ENCODE data around the gene TTI1.

TTI1 gene

GRCh38 chr20:37979021-37979985, 54.0 kb downstream of the TTI1 start:
- H3K4me3 ChIP-seq (ENCODE audit: low read depth, low read length), result no peak overlapping the region
- no peaks in the 10 kb centered on the region for H3K4me1 ChIP-seq (ENCODE audit: control insufficient read depth, insufficient read depth, low read length, unreplicated experiment)
- H2AFZ ChIP-seq (ENCODE audit: low read length, unreplicated experiment), result no peak overlapping the region
- H3K79me2 ChIP-seq (ENCODE audit: control insufficient read depth, insufficient read depth, low read length, unreplicated experiment), result no peaks in the 10 kb centered on the region
- 0 out of 2 replicates have a peak, but pooled peaks cover 4% of the 10 kb centered on the region for H3K36me3 ChIP-seq (ENCODE audit: insufficient read depth, low read length)
- H3K27ac ChIP-seq (ENCODE audit: low read depth, low read length), result no peak overlapping the region
- no peaks in the 10 kb centered on the region for H3K27me3 ChIP-seq (ENCODE audit: insufficient read depth, low read length)

GRCh38 chr20:37977786-37978185, 55.5 kb downstream of the TTI1 start:
- H3K4me3 ChIP-seq (ENCODE audit: low read depth, low read length), result no peak overlapping the region
- H3K79me2 ChIP-seq (ENCODE audit: control insufficient read depth, insufficient read depth, low read length, unreplicated experiment), result no peaks in the 10 kb centered on the region
- H3K36me3 ChIP-seq (ENCODE audit: insufficient read depth, low read length), result 0 out of 2 replicates have a peak, but pooled peaks cover 4% of the 10 kb centered on the region
- no peaks in the 10 kb centered on the region for H3K4me1 ChIP-seq (ENCODE audit: control insufficient read depth, insufficient read depth, low read length, unreplicated experiment)
- no peaks in the 10 kb centered on the region for H3K27me3 ChIP-seq (ENCODE audit: insufficient read depth, low read length)
- no peak overlapping the region for H3K27ac ChIP-seq (ENCODE audit: low read depth, low read length)
- H2AFZ ChIP-seq (ENCODE audit: low read length, unreplicated experiment), result no peak overlapping the region

GRCh38 chr20:37977338-37977737, 55.9 kb downstream of the TTI1 start:
- Histone ChIP-seq H3K4me3 (ENCODE audit: low read depth, low read length) (no peak overlapping the region), H3K27ac (ENCODE audit: low read depth, low read length) (no peak overlapping the region)

GRCh38 chr20:37976887-37977286, 56.4 kb downstream of the TTI1 start:
- Histone ChIP-seq H2AFZ (ENCODE audit: low read length, unreplicated experiment) (no peak overlapping the region), H3K79me2 (ENCODE audit: control insufficient read depth, insufficient read depth, low read length, unreplicated experiment) (no peaks in the 10 kb centered on the region), H3K4me1 (ENCODE audit: control insufficient read depth, insufficient read depth, low read length, unreplicated experiment) (no peaks in the 10 kb centered on the region), H3K27ac (ENCODE audit: low read depth, low read length) (no peak overlapping the region), H3K27me3 (ENCODE audit: insufficient read depth, low read length) (no peaks in the 10 kb centered on the region), H3K4me3 (ENCODE audit: low read depth, low read length) (no peak overlapping the region), H3K36me3 (ENCODE audit: insufficient read depth, low read length) (0 out of 2 replicates have a peak, but pooled peaks cover 4% of the 10 kb centered on the region)

More at GRCh38 chr20:37977338-37977737, 55.9 kb downstream of the TTI1 start:
- H3K4me1 ChIP-seq (ENCODE audit: control insufficient read depth, insufficient read depth, low read length, unreplicated experiment), result no peaks in the 10 kb centered on the region
- 0 out of 2 replicates have a peak, but pooled peaks cover 4% of the 10 kb centered on the region for H3K36me3 ChIP-seq (ENCODE audit: insufficient read depth, low read length)
- H2AFZ ChIP-seq (ENCODE audit: low read length, unreplicated experiment), result no peak overlapping the region
- no peaks in the 10 kb centered on the region for H3K79me2 ChIP-seq (ENCODE audit: control insufficient read depth, insufficient read depth, low read length, unreplicated experiment)
- no peaks in the 10 kb centered on the region for H3K27me3 ChIP-seq (ENCODE audit: insufficient read depth, low read length)

- H2AFZ ChIP-seq (ENCODE audit: low read length, unreplicated experiment), result no peak overlapping the region
- peaks cover 14% of the 10 kb centered on the region for H3K4me1 ChIP-seq (ENCODE audit: control insufficient read depth, insufficient read depth, low read length, unreplicated experiment)
- H3K27ac ChIP-seq (ENCODE audit: low read depth, low read length), result no peak overlapping the region
- H3K27me3 ChIP-seq (ENCODE audit: insufficient read depth, low read length), result peaks cover 2% of the 10 kb centered on the region; the same call in 1 of the 2 replicates
- H3K79me2 ChIP-seq (ENCODE audit: control insufficient read depth, insufficient read depth, low read length, unreplicated experiment), result no peaks in the 10 kb centered on the region
- no peak overlapping the region for H3K4me3 ChIP-seq (ENCODE audit: low read depth, low read length)
- no peaks in the 10 kb centered on the region for H3K36me3 ChIP-seq (ENCODE audit: insufficient read depth, low read length)
These were observed 60.0 kb downstream of the TTI1 start for GRCh38 chr20:37973059-37973910.

- Histone ChIP-seq H3K27ac (ENCODE audit: low read depth, low read length) (no peak overlapping the region), H3K4me3 (ENCODE audit: low read depth, low read length) (no peak overlapping the region), H3K27me3 (ENCODE audit: insufficient read depth, low read length) (peaks cover 10% of the 10 kb centered on the region; the same call in 1 of the 2 replicates), H3K36me3 (ENCODE audit: insufficient read depth, low read length) (no peaks in the 10 kb centered on the region), H2AFZ (ENCODE audit: low read length, unreplicated experiment) (no peak overlapping the region), H3K4me1 (ENCODE audit: control insufficient read depth, insufficient read depth, low read length, unreplicated experiment) (peaks cover 14% of the 10 kb centered on the region), H3K79me2 (ENCODE audit: control insufficient read depth, insufficient read depth, low read length, unreplicated experiment) (no peaks in the 10 kb centered on the region)
These were observed 60.8 kb downstream of the TTI1 start for GRCh38 chr20:37972256-37973058.

- no peak overlapping the region for H2AFZ ChIP-seq (ENCODE audit: low read length, unreplicated experiment)
- no peak overlapping the region for H3K4me3 ChIP-seq (ENCODE audit: low read depth, low read length)
- H3K79me2 ChIP-seq (ENCODE audit: control insufficient read depth, insufficient read depth, low read length, unreplicated experiment), result no peaks in the 10 kb centered on the region
- peaks cover 14% of the 10 kb centered on the region for H3K4me1 ChIP-seq (ENCODE audit: control insufficient read depth, insufficient read depth, low read length, unreplicated experiment)
- no peak overlapping the region for H3K27ac ChIP-seq (ENCODE audit: low read depth, low read length)
- H3K27me3 ChIP-seq (ENCODE audit: insufficient read depth, low read length), result peaks cover 16% of the 10 kb centered on the region; the same call in 1 of the 2 replicates
- H3K36me3 ChIP-seq (ENCODE audit: insufficient read depth, low read length), result no peaks in the 10 kb centered on the region
These were observed 61.6 kb downstream of the TTI1 start for GRCh38 chr20:37971561-37972127.

- no peaks in the 10 kb centered on the region for H3K36me3 ChIP-seq (ENCODE audit: insufficient read depth, low read length)
- H3K79me2 ChIP-seq (ENCODE audit: control insufficient read depth, insufficient read depth, low read length, unreplicated experiment), result no peaks in the 10 kb centered on the region
- H3K4me1 ChIP-seq (ENCODE audit: control insufficient read depth, insufficient read depth, low read length, unreplicated experiment), result peaks cover 14% of the 10 kb centered on the region
- no peak overlapping the region for H3K27ac ChIP-seq (ENCODE audit: low read depth, low read length)
- H3K27me3 ChIP-seq (ENCODE audit: insufficient read depth, low read length), result peaks cover 16% of the 10 kb centered on the region; the same call in 1 of the 2 replicates
- H2AFZ ChIP-seq (ENCODE audit: low read length, unreplicated experiment), result no peak overlapping the region
- H3K4me3 ChIP-seq (ENCODE audit: low read depth, low read length), result no peak overlapping the region
These were observed 62.4 kb downstream of the TTI1 start for GRCh38 chr20:37970856-37971245.

GRCh38 chr20:37969949-37970855, 63.1 kb downstream of the TTI1 start:
- Histone ChIP-seq H3K4me3 (ENCODE audit: low read depth, low read length) (no peak overlapping the region), H3K4me1 (ENCODE audit: control insufficient read depth, insufficient read depth, low read length, unreplicated experiment) (peaks cover 14% of the 10 kb centered on the region), H3K36me3 (ENCODE audit: insufficient read depth, low read length) (no peaks in the 10 kb centered on the region), H3K27ac (ENCODE audit: low read depth, low read length) (no peak overlapping the region), H2AFZ (ENCODE audit: low read length, unreplicated experiment) (no peak overlapping the region), H3K79me2 (ENCODE audit: control insufficient read depth, insufficient read depth, low read length, unreplicated experiment) (no peaks in the 10 kb centered on the region), H3K27me3 (ENCODE audit: insufficient read depth, low read length) (peaks cover 17% of the 10 kb centered on the region)
